Measurements from ENCODE around the gene DMD.

DMD gene

GRCh38 chrX:32395878-32396277, 815.5 kb downstream of the DMD start:
- no peaks in the 10 kb centered on the region for H3K27me3 ChIP-seq (ENCODE audit: insufficient read depth, low read length)
- no peak overlapping the region for H2AFZ ChIP-seq (ENCODE audit: low read length, unreplicated experiment)
- H3K36me3 ChIP-seq (ENCODE audit: insufficient read depth, low read length): no peaks in the 10 kb centered on the region

GRCh38 chrX:32392655-32393054, 818.7 kb downstream of the DMD start:
- Histone ChIP-seq H3K36me3 (ENCODE audit: insufficient read depth, low read length) (no peaks in the 10 kb centered on the region), H3K4me3 (ENCODE audit: low read depth, low read length) (no peak overlapping the region), H3K27me3 (ENCODE audit: insufficient read depth, low read length) (no peaks in the 10 kb centered on the region), H3K79me2 (ENCODE audit: control insufficient read depth, insufficient read depth, low read length, unreplicated experiment) (no peaks in the 10 kb centered on the region), H3K4me1 (ENCODE audit: control insufficient read depth, insufficient read depth, low read length, unreplicated experiment) (no peaks in the 10 kb centered on the region), H2AFZ (ENCODE audit: low read length, unreplicated experiment) (no peak overlapping the region), H3K27ac (ENCODE audit: low read depth, low read length) (no peak overlapping the region)

More at GRCh38 chrX:32395878-32396277, 815.5 kb downstream of the DMD start:
- H3K4me1 ChIP-seq (ENCODE audit: control insufficient read depth, insufficient read depth, low read length, unreplicated experiment): no peaks in the 10 kb centered on the region
- H3K27ac ChIP-seq (ENCODE audit: low read depth, low read length): no peak overlapping the region
- no peaks in the 10 kb centered on the region for H3K79me2 ChIP-seq (ENCODE audit: control insufficient read depth, insufficient read depth, low read length, unreplicated experiment)
- H3K4me3 ChIP-seq (ENCODE audit: low read depth, low read length): no peak overlapping the region

- Histone ChIP-seq H3K36me3 (ENCODE audit: insufficient read depth, low read length) (no peaks in the 10 kb centered on the region), H3K27ac (ENCODE audit: low read depth, low read length) (no peak overlapping the region), H3K4me1 (ENCODE audit: control insufficient read depth, insufficient read depth, low read length, unreplicated experiment) (no peaks in the 10 kb centered on the region), H3K4me3 (ENCODE audit: low read depth, low read length) (no peak overlapping the region), H3K27me3 (ENCODE audit: insufficient read depth, low read length) (no peaks in the 10 kb centered on the region), H3K79me2 (ENCODE audit: control insufficient read depth, insufficient read depth, low read length, unreplicated experiment) (no peaks in the 10 kb centered on the region), H2AFZ (ENCODE audit: low read length, unreplicated experiment) (no peak overlapping the region)
These were observed 840.7 kb downstream of the DMD start for GRCh38 chrX:32370456-32371205.

GRCh38 chrX:32293962-32294700, 917.2 kb downstream of the DMD start:
- Histone ChIP-seq H3K79me2 (ENCODE audit: control insufficient read depth, insufficient read depth, low read length, unreplicated experiment) (no peaks in the 10 kb centered on the region), H2AFZ (ENCODE audit: low read length, unreplicated experiment) (no peak overlapping the region), H3K4me3 (ENCODE audit: low read depth, low read length) (no peak overlapping the region), H3K4me1 (ENCODE audit: control insufficient read depth, insufficient read depth, low read length, unreplicated experiment) (peaks cover 2% of the 10 kb centered on the region), H3K27ac (ENCODE audit: low read depth, low read length) (no peak overlapping the region), H3K27me3 (ENCODE audit: insufficient read depth, low read length) (no peaks in the 10 kb centered on the region), H3K36me3 (ENCODE audit: insufficient read depth, low read length) (no peaks in the 10 kb centered on the region)

GRCh38 chrX:32289356-32289755, 922.0 kb downstream of the DMD start:
- Histone ChIP-seq H3K36me3 (ENCODE audit: insufficient read depth, low read length) (no peaks in the 10 kb centered on the region), H3K4me3 (ENCODE audit: low read depth, low read length) (no peak overlapping the region), H3K27ac (ENCODE audit: low read depth, low read length) (no peak overlapping the region), H2AFZ (ENCODE audit: low read length, unreplicated experiment) (no peak overlapping the region), H3K79me2 (ENCODE audit: control insufficient read depth, insufficient read depth, low read length, unreplicated experiment) (no peaks in the 10 kb centered on the region), H3K4me1 (ENCODE audit: control insufficient read depth, insufficient read depth, low read length, unreplicated experiment) (peaks cover 2% of the 10 kb centered on the region), H3K27me3 (ENCODE audit: insufficient read depth, low read length) (no peaks in the 10 kb centered on the region)

- Histone ChIP-seq H2AFZ (ENCODE audit: low read length, unreplicated experiment) (no peak overlapping the region), H3K79me2 (ENCODE audit: control insufficient read depth, insufficient read depth, low read length, unreplicated experiment) (no peaks in the 10 kb centered on the region), H3K4me1 (ENCODE audit: control insufficient read depth, insufficient read depth, low read length, unreplicated experiment) (no peaks in the 10 kb centered on the region), H3K27me3 (ENCODE audit: insufficient read depth, low read length) (no peaks in the 10 kb centered on the region), H3K4me3 (ENCODE audit: low read depth, low read length) (no peak overlapping the region), H3K27ac (ENCODE audit: low read depth, low read length) (no peak overlapping the region), H3K36me3 (ENCODE audit: insufficient read depth, low read length) (no peaks in the 10 kb centered on the region)
These were observed 929.5 kb downstream of the DMD start for GRCh38 chrX:32281853-32282252.

GRCh38 chrX:32280921-32281320, 930.4 kb downstream of the DMD start:
- H3K27me3 ChIP-seq (ENCODE audit: insufficient read depth, low read length): no peaks in the 10 kb centered on the region
- H3K36me3 ChIP-seq (ENCODE audit: insufficient read depth, low read length): no peaks in the 10 kb centered on the region
- H3K79me2 ChIP-seq (ENCODE audit: control insufficient read depth, insufficient read depth, low read length, unreplicated experiment): no peaks in the 10 kb centered on the region
- H3K4me1 ChIP-seq (ENCODE audit: control insufficient read depth, insufficient read depth, low read length, unreplicated experiment): no peaks in the 10 kb centered on the region
- no peak overlapping the region for H3K27ac ChIP-seq (ENCODE audit: low read depth, low read length)
- no peak overlapping the region for H2AFZ ChIP-seq (ENCODE audit: low read length, unreplicated experiment)
- no peak overlapping the region for H3K4me3 ChIP-seq (ENCODE audit: low read depth, low read length)

- no peaks in the 10 kb centered on the region for H3K27me3 ChIP-seq (ENCODE audit: insufficient read depth, low read length)
- no peaks in the 10 kb centered on the region for H3K4me1 ChIP-seq (ENCODE audit: control insufficient read depth, insufficient read depth, low read length, unreplicated experiment)
- no peaks in the 10 kb centered on the region for H3K79me2 ChIP-seq (ENCODE audit: control insufficient read depth, insufficient read depth, low read length, unreplicated experiment)
- H3K4me3 ChIP-seq (ENCODE audit: low read depth, low read length): no peak overlapping the region
- H2AFZ ChIP-seq (ENCODE audit: low read length, unreplicated experiment): no peak overlapping the region
- H3K27ac ChIP-seq (ENCODE audit: low read depth, low read length): no peak overlapping the region
- H3K36me3 ChIP-seq (ENCODE audit: insufficient read depth, low read length): no peaks in the 10 kb centered on the region
These were observed 930.9 kb downstream of the DMD start for GRCh38 chrX:32280489-32280888.

GRCh38 chrX:32276153-32276552, 935.2 kb downstream of the DMD start:
- Histone ChIP-seq H3K4me1 (ENCODE audit: control insufficient read depth, insufficient read depth, low read length, unreplicated experiment) (no peaks in the 10 kb centered on the region), H2AFZ (ENCODE audit: low read length, unreplicated experiment) (no peak overlapping the region), H3K27ac (ENCODE audit: low read depth, low read length) (no peak overlapping the region), H3K36me3 (ENCODE audit: insufficient read depth, low read length) (no peaks in the 10 kb centered on the region), H3K27me3 (ENCODE audit: insufficient read depth, low read length) (no peaks in the 10 kb centered on the region), H3K79me2 (ENCODE audit: control insufficient read depth, insufficient read depth, low read length, unreplicated experiment) (no peaks in the 10 kb centered on the region), H3K4me3 (ENCODE audit: low read depth, low read length) (no peak overlapping the region)

- Histone ChIP-seq H3K4me1 (ENCODE audit: control insufficient read depth, insufficient read depth, low read length, unreplicated experiment) (no peaks in the 10 kb centered on the region), H2AFZ (ENCODE audit: low read length, unreplicated experiment) (no peak overlapping the region), H3K27me3 (ENCODE audit: insufficient read depth, low read length) (no peaks in the 10 kb centered on the region), H3K27ac (ENCODE audit: low read depth, low read length) (no peak overlapping the region), H3K4me3 (ENCODE audit: low read depth, low read length) (no peak overlapping the region), H3K36me3 (ENCODE audit: insufficient read depth, low read length) (no peaks in the 10 kb centered on the region), H3K79me2 (ENCODE audit: control insufficient read depth, insufficient read depth, low read length, unreplicated experiment) (no peaks in the 10 kb centered on the region)
These were observed 941.5 kb downstream of the DMD start for GRCh38 chrX:32269866-32270265.

- H3K79me2 ChIP-seq (ENCODE audit: control insufficient read depth, insufficient read depth, low read length, unreplicated experiment): no peaks in the 10 kb centered on the region
- H2AFZ ChIP-seq (ENCODE audit: low read length, unreplicated experiment): no peak overlapping the region
- no peaks in the 10 kb centered on the region for H3K36me3 ChIP-seq (ENCODE audit: insufficient read depth, low read length)
- no peaks in the 10 kb centered on the region for H3K4me1 ChIP-seq (ENCODE audit: control insufficient read depth, insufficient read depth, low read length, unreplicated experiment)
- H3K27ac ChIP-seq (ENCODE audit: low read depth, low read length): no peak overlapping the region
- no peak overlapping the region for H3K4me3 ChIP-seq (ENCODE audit: low read depth, low read length)
- no peaks in the 10 kb centered on the region for H3K27me3 ChIP-seq (ENCODE audit: insufficient read depth, low read length)
These were observed 943.1 kb downstream of the DMD start for GRCh38 chrX:32268207-32268606.
